GM11168 (cell line): ENCODE results near the gene FOXJ3.

Experiments used
- in situ Hi-C: fragments of 300-500 bp; cut with MboI; formaldehyde crosslinking; loops from one replicate; pipeline ENCODE4 v1.12.0; 2022; ENCODE audit warnings: low sequenced_read_pairs; ENCODE audit not compliant: unreplicated experiment

Gene FOXJ3

DNA sequence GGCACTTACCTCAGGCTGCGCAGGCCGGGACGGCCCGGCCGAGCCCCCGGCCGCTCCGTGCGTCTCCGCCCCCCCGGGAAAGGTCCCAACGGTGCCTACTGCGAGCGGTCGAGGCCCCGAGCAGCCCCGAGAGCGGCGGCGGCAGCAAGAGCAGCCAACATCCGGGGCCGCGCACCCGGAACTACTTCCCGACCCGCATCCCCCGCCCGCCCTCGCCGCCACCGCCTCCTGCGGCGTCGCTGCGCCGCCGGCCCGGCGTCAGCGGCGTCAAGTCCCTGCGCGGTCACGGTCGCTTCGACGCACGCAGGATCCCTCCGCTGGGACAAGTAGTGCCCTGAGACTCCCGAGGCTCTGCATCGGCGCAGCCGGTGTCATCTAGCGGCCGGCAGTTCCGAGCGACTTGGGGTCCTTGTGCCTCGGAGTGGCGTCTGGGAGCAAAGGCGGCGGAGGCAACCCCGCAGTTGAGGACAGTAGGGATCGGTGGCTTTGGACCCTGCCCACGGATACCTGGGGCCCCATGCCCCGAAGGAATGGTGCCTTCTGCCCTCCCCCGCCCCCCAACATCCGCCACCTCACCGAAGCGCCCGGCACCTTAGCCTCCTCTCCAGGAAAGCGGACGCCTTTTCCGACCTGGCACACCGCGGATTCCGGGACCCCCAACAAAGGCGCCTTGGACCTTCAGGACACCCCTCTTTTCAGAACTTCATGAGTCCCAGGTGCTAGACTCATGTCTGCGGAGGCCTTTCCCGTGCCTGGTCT is at the start of gene FOXJ3:
Gene FOXJ3, minus strand, starts transcription at position 186 of the 759 bp plus-strand sequence. CDS start 24,142 bp downstream, outside the sequence.
- in situ Hi-C loops = loop anchor here (25.0 kb wide), 1 partner anchor 1877 kb away; the partner anchor contains the start of gene DMAP1

DNA sequence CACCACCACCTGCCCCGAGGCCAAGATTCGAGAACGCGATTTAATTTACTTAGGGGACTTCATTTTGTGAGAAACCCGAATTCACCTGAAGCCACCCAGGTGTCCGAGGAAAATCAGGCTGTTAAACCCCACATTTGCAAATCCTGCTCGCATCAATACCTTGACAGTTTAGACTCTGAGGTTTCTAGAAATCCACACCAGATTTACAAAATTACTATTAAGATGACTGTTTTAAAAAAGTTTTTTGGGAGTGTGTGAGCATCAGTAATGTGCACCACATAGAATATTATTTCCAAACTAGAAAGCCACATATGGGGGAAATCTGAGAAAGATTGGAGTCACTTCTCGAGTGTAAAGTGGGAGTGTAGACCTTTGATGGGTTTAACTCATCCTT is 46.2 kb upstream of the FOXJ3 start:
- in situ Hi-C loops = no loop called here

DNA sequence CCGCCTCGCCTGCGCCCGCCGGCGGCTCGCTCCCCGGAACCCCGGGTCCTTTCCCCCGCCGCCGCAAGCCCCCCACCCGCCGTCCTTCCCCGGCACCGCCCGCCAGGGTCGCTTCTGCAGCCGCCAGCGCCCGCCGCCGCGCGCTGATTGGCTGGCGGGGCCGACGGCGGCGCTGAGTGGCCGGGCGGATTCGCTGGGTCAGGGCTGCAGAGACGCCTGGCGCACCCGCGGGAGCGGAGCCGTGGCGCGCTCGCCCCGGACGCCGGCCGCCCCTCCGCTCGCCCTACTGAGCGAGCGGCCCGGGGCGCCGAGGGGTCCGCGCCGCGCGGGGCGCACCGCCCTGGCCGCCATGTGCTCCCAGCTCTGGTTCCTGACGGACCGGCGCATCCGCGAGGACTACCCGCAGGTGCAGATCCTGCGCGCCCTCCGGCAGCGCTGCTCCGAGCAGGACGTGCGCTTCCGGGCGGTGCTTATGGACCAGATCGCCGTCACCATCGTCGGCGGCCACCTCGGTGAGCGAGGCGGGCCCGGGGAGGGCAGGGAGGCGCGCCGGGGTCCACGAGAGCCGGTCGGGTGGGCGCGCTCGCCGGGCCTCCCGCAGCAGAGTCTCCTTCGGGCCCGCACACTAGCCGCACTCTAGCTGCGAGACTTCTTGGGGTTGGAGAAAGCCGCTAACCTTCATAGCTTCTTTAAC is 45.7 kb upstream of the FOXJ3 start, which contains the start of gene RIMKLA:
Gene RIMKLA, plus strand, starts transcription at position 207 of the 694 bp plus-strand sequence. Its CDS starts 143 bp downstream, at position 350.
- in situ Hi-C loops = no loop called here

DNA sequence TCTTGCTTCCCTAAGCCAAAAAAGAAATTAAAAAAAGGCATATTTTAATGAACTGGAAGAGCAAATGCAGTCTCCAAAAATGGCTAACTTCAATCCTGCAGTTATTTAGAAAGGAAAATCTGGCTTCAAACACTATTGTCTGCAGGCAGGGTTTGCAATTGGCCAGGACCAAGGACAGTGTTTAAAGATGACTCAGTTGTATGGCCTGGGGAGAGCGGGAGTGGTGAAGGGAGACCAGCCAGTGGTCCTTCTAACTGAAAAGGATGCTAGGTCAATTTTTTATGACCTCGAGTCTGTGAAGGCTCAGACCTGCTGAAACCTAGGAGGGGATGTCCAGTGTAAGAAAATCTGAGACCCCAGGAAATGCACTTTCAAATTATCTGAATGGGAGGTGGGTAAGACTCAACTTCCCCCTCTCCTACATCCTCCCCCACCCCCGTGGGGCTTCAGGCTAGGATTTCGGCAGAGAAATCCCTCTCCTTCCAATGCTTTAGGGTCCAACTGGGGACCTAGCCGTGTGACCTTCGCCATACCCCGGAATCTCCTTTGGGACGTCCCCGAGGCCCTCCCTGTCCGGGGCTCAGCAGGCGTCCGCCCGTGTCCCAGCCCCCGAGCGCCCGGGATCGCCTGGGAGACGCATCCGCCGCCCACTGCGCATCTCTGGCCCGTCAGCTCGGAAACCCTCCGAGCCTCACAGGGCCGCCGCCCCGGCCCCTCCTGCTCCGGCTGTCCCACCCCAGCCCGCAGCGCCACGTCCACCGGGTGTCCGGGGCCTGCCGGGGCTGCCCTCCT is 45.0 kb upstream of the FOXJ3 start:
- in situ Hi-C loops = no loop called here

DNA sequence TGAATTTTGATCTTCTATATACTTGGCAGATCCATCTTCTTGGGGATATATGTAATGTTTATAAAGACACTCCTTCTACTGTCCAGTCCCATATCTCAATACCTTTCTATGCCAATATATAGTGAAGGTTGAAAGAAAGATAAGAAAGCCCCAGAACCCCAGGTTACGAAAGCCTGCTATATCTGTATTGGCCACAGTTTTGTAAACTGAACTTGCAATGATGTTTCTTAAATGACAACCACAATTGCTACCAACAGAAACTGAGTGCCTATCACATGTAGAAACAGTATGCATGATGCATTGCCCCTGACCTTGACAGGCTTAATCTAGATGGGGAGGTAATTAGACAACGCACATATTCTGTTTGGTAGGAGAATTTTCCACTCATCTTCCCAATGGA is 37.8 kb upstream of the FOXJ3 start:
- in situ Hi-C loops = no loop called here

DNA sequence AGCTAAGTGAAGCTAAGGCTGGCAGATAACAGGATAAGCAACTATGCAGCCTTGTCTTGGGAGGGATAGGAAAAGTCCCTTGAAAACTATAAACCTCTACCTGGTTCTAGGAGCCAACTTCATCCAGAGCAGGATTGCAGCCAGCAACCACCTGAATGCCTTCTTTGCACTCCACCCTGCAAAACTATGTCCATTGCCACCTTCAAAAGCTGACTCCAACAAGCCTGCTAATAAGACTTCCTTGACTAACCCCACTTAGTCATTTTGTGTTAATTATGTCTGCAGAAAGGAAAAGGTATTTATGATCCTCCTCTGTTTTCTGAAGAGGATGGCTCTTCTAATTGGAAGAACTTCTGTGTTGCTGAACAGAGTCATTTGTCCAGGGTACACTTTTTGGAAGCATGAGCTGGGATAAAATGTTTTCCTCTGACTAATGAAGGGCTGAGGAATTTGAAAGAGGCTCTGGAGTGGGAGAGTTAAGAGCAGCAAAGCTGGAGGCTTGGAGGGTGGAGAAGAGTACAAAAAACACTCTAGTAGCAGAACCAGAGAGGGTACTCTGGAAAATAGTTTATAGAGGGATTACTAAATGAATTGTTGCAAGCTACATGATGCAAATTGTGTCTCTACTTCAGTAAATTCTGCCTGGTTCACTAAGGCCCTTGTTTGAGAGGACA is 36.0 kb upstream of the FOXJ3 start:
- in situ Hi-C loops = no loop called here

DNA sequence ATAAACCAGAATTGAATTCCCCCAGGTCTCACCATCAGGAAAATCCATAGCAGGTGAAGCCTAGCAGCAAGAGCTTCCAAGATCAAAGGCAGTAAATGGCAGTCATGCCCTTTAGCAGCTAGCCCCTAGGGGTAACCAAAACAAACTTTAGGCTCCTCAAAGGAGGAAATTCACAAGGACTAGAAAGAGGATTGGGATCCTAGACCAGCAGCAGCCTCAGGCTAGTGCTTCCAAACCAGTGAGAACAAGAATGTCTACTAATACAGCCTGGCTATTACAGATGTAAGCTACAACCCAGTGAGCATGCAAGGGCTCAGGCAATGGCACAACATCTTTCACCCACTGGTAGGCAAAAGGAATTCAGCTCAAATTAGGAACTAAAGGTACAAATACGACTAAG is 34.4 kb upstream of the FOXJ3 start:
- in situ Hi-C loops = no loop called here

DNA sequence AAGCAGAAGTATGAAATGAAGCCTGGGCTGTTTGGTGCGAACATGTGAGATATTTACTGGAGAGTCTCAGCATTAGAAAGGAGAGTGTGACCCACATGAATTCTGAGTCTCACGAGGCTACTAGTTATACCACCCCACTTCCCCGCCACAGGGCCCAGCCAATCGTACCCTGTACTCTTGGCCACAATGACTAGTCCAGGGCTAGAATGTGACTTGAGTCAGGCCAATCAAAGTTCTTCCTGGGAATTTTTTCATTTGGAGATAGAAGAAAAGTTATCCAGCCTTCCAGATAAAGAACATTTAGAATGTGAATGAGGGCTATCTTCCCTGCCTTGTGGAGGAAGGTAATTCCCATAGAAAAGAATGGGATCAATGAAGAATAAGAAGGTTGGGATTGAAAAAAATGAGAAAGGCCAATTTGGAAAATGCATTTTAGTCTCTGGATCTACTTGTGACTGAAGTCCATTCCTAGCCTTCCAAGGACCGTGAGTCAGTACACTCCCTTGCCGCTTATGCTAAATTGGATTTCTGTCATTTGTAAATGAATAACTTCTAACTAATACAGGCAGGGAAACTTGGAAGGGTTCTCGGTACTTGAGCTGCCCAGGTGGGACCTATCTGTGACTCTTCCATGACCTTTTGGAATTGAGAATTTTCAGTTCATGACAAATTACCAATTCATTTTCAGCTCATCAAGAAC is 33.2 kb upstream of the FOXJ3 start:
- in situ Hi-C loops = no loop called here

DNA sequence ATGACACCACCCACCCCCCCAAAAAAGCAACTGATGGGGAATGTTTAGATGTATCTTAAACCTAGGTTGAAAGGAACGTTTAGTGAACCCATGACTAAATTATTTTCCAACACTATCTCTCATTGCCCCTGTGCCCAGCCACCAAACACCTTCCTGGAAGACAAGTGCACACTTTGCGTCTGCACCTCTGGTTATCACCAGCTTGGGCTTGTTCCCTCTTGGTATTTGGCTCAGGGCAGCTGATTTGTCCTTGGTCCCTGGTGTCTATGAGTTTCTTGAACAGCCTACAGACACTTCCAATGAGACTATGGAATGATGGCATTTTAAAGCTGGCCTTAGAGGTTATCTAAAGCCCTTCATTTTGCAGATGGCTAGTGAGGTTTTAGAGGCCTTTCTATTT is 30.1 kb upstream of the FOXJ3 start:
- in situ Hi-C loops = no loop called here

DNA sequence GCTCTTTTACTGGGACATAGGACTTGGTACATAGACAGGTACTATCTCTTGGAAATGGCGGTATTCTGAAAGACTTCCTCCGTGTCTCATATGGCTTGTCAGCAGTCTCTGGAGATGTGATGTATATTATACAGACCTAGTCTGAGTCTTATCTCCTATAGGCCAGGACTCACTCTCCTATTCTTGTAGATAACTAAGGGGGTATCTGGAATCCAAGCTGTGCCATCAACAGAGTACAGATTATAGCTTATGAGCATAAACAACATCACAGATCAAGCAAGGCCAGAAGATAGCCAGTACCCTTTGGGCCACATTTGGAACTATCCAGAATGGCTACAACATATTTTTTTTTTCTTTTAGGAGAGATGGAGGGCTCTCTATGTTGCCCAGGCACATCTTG is 29.5 kb upstream of the FOXJ3 start:
- in situ Hi-C loops = no loop called here

DNA sequence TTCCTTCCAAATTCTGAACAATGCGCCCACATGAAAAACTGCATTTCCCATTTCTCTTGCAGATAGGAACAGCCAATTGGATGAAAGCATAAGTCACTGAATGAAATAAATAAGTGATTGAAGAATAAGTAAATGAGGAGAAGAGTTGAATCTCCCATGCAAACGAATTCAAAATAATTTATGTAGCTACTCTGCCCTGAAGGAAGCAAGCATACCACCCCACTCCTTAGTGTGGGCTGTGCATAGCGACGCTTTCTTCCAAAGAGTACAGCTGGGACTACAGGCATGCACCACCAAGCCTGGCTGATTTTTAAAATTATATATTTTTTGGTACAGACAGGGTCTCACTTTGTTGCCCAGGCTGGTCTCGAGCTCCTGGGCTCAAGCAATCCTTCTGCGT is 29.1 kb upstream of the FOXJ3 start:
- in situ Hi-C loops = no loop called here

DNA sequence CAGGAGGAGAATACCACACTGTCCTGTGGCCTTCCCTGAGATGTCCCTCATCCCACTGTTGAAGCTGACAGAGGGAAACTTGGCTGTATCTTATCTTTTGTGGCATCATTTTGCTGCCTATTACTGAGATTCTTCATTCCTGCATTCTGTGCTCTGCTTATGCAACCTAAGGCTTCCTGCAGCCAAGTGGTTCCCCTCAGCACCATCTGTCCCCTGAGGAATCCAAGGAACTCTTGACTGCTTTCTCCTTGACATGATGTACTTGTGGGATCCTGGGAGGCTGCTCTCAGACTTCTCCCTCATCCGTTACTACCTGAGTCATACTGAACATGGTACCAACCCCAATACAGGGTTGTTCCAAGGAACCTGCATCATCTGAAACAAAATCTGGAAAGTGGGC is 24.4 kb upstream of the FOXJ3 start:
- in situ Hi-C loops = no loop called here

DNA sequence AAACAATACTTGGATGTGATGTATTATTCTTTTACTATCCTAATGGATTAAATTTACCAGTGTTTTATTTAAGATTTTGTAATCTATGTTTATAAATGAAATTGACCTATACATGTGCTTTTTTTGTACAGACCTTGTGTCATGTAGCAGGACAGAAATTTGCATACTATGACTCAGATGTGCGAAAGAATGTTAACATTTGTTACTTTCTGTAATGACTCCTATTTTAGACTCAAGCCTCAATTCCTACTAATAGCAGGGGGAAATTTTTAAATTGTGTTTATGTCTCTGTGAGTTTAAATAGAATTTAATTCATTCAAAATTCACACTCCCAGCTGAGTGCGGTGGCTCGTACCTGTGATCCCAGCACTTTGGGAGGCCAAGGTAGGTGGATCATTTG is 23.8 kb upstream of the FOXJ3 start:
- in situ Hi-C loops = no loop called here

DNA sequence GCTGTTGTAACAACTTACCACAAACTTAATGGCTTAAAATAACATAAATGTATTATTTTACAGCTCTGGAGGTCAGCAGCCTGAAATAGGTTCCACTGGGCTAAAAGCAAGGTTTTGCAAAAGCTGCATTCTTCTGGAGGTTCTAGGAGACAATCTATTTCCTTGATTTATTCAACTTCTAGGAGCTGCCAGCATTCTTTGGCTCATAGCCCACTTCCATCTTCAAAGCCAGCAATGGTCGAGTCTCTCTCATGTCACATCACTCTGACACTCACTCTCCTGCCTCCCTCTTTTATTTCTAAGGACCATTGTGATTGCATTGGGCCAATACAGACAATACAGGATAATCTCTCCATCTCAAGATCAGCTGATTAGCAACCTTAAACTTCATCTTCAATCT is 15.1 kb upstream of the FOXJ3 start:
- in situ Hi-C loops = no loop called here

DNA sequence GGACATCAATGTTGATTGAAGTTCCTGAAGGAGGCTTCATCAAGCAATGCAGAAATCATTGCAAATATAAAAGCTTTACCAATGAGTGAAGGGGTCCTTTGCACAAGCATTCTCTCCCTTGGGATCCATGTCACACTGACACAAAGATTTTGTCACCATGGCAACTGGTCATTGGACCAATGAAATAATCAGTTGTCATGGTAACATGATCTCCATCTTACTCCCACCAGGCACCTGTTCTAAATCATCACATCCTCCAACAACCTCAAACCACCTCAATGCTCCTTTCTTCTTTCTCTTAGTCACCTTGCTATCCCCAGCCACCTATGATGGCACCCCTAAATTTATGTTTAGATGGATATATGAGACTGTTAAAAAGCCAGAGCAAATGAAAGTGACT is 13.5 kb upstream of the FOXJ3 start:
- in situ Hi-C loops = loop anchor here (25.0 kb wide), 1 partner anchor 1864 kb away; the partner anchor contains the start of gene DMAP1

DNA sequence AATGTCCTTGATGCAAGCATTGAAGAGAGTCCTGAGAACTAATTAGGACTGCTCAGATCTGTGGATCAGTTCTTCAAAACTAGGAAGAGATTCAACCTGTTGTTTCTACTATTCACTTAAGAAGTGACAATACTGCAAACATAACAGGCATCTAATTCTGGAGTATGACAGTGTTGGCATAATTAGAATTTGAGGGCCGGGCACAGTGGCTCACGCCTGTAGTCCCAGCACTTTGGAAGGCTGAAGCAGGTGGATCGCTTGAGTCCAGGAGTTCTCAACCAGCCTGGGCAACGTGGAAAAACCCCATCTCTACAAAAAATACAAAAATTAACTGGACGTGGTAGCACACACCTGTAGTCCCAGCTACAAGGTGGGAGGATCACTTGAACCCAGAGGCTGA is 8.0 kb upstream of the FOXJ3 start:
- in situ Hi-C loops = loop anchor here (25.0 kb wide), 1 partner anchor 1869 kb away; the partner anchor contains the start of gene DMAP1

DNA sequence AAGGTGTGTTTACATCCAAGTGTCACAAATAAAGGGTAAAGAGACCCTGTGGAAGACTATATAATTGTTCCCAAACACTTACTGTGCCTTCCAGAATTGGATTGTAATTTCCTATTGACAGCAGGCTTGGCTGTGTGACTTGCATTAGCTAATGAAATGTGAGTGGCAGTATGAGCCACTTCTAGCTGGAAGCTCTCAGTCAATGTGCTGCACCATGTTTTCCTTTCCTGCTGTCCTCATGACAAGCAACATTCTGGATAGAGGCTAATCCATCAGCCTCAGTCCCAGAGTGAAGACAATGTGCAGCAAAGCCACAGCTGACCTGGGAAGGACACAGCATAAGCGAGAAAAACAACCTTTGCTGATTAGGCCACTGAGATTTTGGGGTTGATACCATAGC is 5.9 kb upstream of the FOXJ3 start:
- in situ Hi-C loops = loop anchor here (25.0 kb wide), 1 partner anchor 1871 kb away; the partner anchor contains the start of gene DMAP1

DNA sequence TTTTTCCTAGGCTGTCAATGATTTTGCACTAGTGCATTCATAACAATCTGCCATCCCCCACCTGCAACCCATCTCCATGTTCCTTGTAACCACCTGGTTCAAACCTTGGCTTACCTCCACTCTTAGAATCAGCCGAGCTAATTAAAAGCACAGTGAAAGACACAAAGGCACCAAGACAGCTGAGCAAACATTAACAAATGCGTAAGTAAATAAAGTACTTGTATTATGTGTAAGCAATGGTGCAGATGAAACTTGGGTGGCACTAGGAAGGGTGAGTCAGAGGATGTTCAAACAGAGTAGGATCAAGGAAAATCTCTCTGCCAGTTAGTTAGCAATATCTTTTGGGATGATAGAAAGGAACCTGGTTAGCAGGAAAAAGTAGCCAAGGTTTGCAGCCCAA is 5.1 kb upstream of the FOXJ3 start:
- in situ Hi-C loops = loop anchor here (25.0 kb wide), 1 partner anchor 1872 kb away; the partner anchor contains the start of gene DMAP1

DNA sequence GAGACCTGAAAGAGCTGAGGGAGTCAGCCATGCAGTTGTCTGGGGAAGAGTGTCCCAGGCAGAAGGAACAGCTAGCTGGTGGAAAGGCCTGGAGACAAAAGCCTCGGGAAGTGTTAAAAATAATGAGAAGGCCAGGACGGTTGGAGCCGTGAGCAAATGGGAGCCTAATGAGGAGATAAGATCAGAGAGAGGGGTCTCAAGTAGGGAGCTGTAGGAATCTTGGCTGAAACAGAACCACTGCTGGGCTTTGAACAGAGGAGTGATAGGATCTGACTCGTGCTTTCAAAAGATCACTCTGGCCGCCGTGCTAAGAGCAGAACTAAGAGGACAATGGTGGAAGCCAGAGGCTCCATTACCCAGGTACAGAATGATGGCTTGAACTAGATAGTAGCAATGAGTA is 1.9 kb upstream of the FOXJ3 start:
- in situ Hi-C loops = loop anchor here (25.0 kb wide), 1 partner anchor 1875 kb away; the partner anchor contains the start of gene DMAP1
